HS-27A (cell line): Measurements from ENCODE around the gene DCDC2.
"Not testable (repeated sequence)": the region's sequence is repeated elsewhere in the genome, so short reads cannot be mapped to it uniquely, and the experiment has no call there.

Experiments
- DNase-seq: peaks from one replicate; pipeline ENCODE4 v3.0.0-alpha.2; 2012; ENCODE audit warnings: low read depth, missing footprints

DCDC2 gene

GRCh38 chr6:24223115-24223919 lies 134.5 kb downstream of the DCDC2 start:
- no peak for DNase-seq

- no peak for DNase-seq
Observed at GRCh38 chr6:24219670-24220069, 138.2 kb downstream of the DCDC2 start.

- DNase-seq = no peak
Observed at GRCh38 chr6:24214984-24215383, 142.9 kb downstream of the DCDC2 start.

GRCh38 chr6:24207413-24207812 lies 150.4 kb downstream of the DCDC2 start:
- DNase-seq = no peak

GRCh38 chr6:24205020-24205492 lies 152.8 kb downstream of the DCDC2 start:
- peak; percentile 20 for DNase-seq

GRCh38 chr6:24204113-24204512 lies 153.7 kb downstream of the DCDC2 start:
- DNase-seq = not testable (repeated sequence)

GRCh38 chr6:24197892-24198291 lies 160.0 kb downstream of the DCDC2 start:
- no peak for DNase-seq

- DNase-seq = no peak
Observed at GRCh38 chr6:24195836-24196597, 161.8 kb downstream of the DCDC2 start.

- DNase-seq = no peak
Observed at GRCh38 chr6:24194978-24195700, 162.7 kb downstream of the DCDC2 start.

GRCh38 chr6:24193364-24193763 lies 164.5 kb downstream of the DCDC2 start:
- DNase-seq = no peak

GRCh38 chr6:24191346-24191745 lies 166.5 kb downstream of the DCDC2 start:
- no peak for DNase-seq

GRCh38 chr6:24188578-24189080 lies 169.2 kb downstream of the DCDC2 start:
- no peak for DNase-seq

- DNase-seq = no peak
Observed at GRCh38 chr6:24187965-24188577, 169.8 kb downstream of the DCDC2 start.

- no peak for DNase-seq
Observed at GRCh38 chr6:24186349-24186748, 171.5 kb downstream of the DCDC2 start.

- no peak for DNase-seq
Observed at GRCh38 chr6:24183584-24183983, 174.3 kb downstream of the DCDC2 start.

GRCh38 chr6:24157886-24158285 lies 200.0 kb downstream of the DCDC2 start:
- no peak for DNase-seq

GRCh38 chr6:24154121-24154520 lies 203.7 kb downstream of the DCDC2 start:
- DNase-seq = no peak

GRCh38 chr6:24152014-24152413 lies 205.8 kb downstream of the DCDC2 start:
- DNase-seq = no peak

- DNase-seq = no peak
Observed at GRCh38 chr6:24149836-24150235, 208.0 kb downstream of the DCDC2 start.

- no peak for DNase-seq
Observed at GRCh38 chr6:24149296-24149695, 208.6 kb downstream of the DCDC2 start.

GRCh38 chr6:24148684-24149083 lies 209.2 kb downstream of the DCDC2 start:
- DNase-seq = no peak

- no peak for DNase-seq
Observed at GRCh38 chr6:24148154-24148570, 209.7 kb downstream of the DCDC2 start.
